Adrenal gland (tissue), 12 donors: ENCODE measurements around the gene KEL. TPM values are rescaled to one million over a fixed set of nuclear protein-coding genes. Genes with fewer than 3 reads are reported as not detected.

ENCODE experiments used
- DNase-seq, 7 donors: peaks; one replicate each; pipeline ENCODE4 v3.0.0-alpha.2; 2019 to 2020
- H3K27ac ChIP-seq, 5 donors: fragments of 200-600 bp; sonication (generic) in 4 of 5; 1 replicate in 3 of 5; 2 replicates in 2 of 5; pipeline versions ENCODE4 v1.5.1 to v1.8.0; 2016 to 2020; ENCODE audit warnings: mild to moderate bottlenecking in 1 of 5
- H3K27me3 ChIP-seq: fragments of 200-600 bp; 2 replicates; pipeline ENCODE4 v1.8.0; 2021
- H3K36me3 ChIP-seq, 2 donors: fragments of 200-600 bp; replicated peaks in 1 of 2; 1 replicate in 1 of 2; 2 replicates in 1 of 2; pipeline versions ENCODE4 v1.5.1 to v1.8.0; 2018 to 2022
- H3K4me1 ChIP-seq, 2 donors: fragments of 200-600 bp; replicated peaks in 1 of 2; 1 replicate in 1 of 2; 2 replicates in 1 of 2; pipeline versions ENCODE4 v1.5.1 to v1.8.0; 2018 to 2021
- H3K4me3 ChIP-seq, 4 donors: fragments of 200-600 bp; sonication (generic) in 3 of 4; one replicate each; pipeline ENCODE4 v1.5.1; 2016 to 2018
- H3K9me3 ChIP-seq, 3 donors: fragments of 200-600 bp; sonication (generic) in 1 of 3; replicated peaks in 1 of 3; 1 replicate in 2 of 3; 2 replicates in 1 of 3; pipeline versions ENCODE4 v1.5.1 to v1.8.0; 2016 to 2021
- CTCF ChIP-seq, 6 experiments: fragments of 450-650 bp in 4 of 6; fragments of 200-600 bp in 2 of 6; sonication (generic) in 1 of 6; IDR thresholded peaks; 1 replicate in 5 of 6; 2 replicates in 1 of 6; pipeline versions ENCODE4 v1.5.1 to v1.8.0; 2016 to 2021; ENCODE audit warnings: antibody characterized with exemption in 6 of 6, mild to moderate bottlenecking in 2 of 6, moderate library complexity in 1 of 6
- POLR2A ChIP-seq, 2 donors: fragments of 450-650 bp; IDR thresholded peaks; one replicate each; pipeline ENCODE4 v1.6.1; 2017; ENCODE audit warnings: antibody characterized with exemption in 2 of 2, mild to moderate bottlenecking in 2 of 2, moderate library complexity in 1 of 2
- WGBS, 4 donors: extraction: QIAGEN DNeasy Blood & Tissue Kit in 2 of 4; methylation state at CpG; one replicate each; pipeline versions ENCODE4 v1.1.5 to v1.1.7; 2013 to 2017; 5-methylcytosine and 5-hydroxymethylcytosine counted together
- intact Hi-C, 2 donors: fragments of 100-400 bp; cut with DNase I; formaldehyde crosslinking; loops; one replicate each; pipeline versions ENCODE4 v1.14.1 to v1.15.0; 2022 to 2023
- polyA plus RNA-seq, 3 donors: library from polyadenylated mRNA; stranded (reverse); fragments of 200-250 nt in 2 of 3; fragments of 350-450 nt in 1 of 3; fragmentation: Illumina TruSeq in 1 of 3; extraction: RNeasy Lipid Tissue Mini Kit (QIAGEN cat#74804) in 1 of 3; gene quantifications; one replicate each; pipeline ENCODE4 v1.2.3, GENCODE V29; 2013 to 2014
- total RNA-seq, 9 donors: library from RNA; depleted of rRNA in 4 of 9; stranded (reverse); fragments of >200 nt in 4 of 9; fragments of 120-200 nt in 1 of 9; fragmentation: NEBNext Ultra II Directional in 1 of 9; extraction: Animal tissue kit (Norgen Biotek cat#: 25700) in 1 of 9; gene quantifications; one replicate each; pipeline versions ENCODE4 v1.1.0 to v1.2.4, GENCODE V29; 2013 to 2023
- donor health status: healthy with polysubstance abuse.
- donor health status: Bipolar disorder and iron deficiency.
- donor health status: DM: yes; HTN: yes; CAD: no.
- donor health status: DM: no; HTN: no; CAD: no.
- donor health status: DM: no; HTN: no; CAD: no.
- donor health status: DM: yes; HTN: yes; CAD: no.

The KEL gene
- total and polyA plus RNA-seq, 12 donors: 0.15 to 1.2 (median 0.55) TPM; not detected in 5

DNA sequence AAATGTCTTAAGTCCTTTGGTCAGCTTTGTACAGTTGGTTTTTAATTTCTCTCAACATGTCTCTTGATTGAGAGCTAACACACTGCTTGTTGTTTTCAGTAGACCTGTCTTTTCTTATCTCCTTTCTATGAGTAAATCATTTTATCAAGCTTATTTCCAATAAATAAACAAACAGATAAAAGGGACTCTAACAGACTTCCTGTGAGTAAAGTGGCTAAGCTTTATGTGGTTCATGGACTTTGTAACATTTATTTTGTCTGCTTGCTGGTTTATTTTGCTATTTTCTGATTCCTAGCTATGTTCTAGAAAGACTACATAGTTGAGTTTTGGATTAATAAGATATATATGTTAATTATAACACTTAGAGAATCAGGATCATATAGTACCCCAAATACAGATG is 37.6 kb upstream of the KEL start:
- Histone ChIP-seq H3K4me3 (no peak overlapping the region), H3K36me3 (no peaks in the 10 kb centered on the region), H3K4me1 (no peaks in the 10 kb centered on the region), H3K27me3 (no peaks in the 10 kb centered on the region), H3K27ac (no peak overlapping the region), H3K9me3 (no peaks in the 10 kb centered on the region)
- intact Hi-C loops: loop anchor here (5.0 to 10.0 kb wide), 2 partner anchors 125 to 142 kb away; partner anchors contain the start of gene EPHB6 (in 1 of the 2)
- DNase-seq: no peak
- TF ChIP-seq POLR2A (IDR thresholded peaks at IDR 0.05): no peak
- no peak for TF ChIP-seq CTCF (IDR thresholded peaks at IDR 0.05)

DNA sequence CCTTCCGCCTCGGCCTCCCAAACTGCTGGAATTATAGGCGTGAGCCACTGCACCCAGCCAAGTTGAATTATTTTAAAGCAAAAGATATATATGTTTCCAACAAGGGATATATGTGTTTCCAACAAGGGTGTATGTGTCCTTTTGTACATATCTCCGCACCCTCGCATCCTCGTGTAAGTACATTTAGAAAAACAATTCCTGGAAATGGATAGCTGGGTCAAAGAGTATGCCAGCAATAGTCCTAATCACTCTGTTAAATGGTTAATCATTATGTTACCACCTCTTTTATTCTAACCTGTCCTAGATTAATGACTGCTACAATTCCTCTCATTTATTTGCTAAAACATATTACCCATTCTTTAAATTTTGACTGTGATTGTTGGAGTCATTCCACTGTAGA is 36.8 kb upstream of the KEL start:
- 85 to 89% (median 88%) methylated on average over 6 of the region's 6 CpGs for WGBS, 4 donors
- Histone ChIP-seq H3K27ac (no peak overlapping the region), H3K9me3 (no peaks in the 10 kb centered on the region), H3K27me3 (no peaks in the 10 kb centered on the region), H3K4me3 (no peak overlapping the region), H3K4me1 (no peaks in the 10 kb centered on the region), H3K36me3 (no peaks in the 10 kb centered on the region)
- TF ChIP-seq POLR2A (IDR thresholded peaks at IDR 0.05) (no peak), CTCF (IDR thresholded peaks at IDR 0.05) (no peak)
- no peak for DNase-seq
- intact Hi-C loops: no loop called here

GRCh38 chr7:142997456-142997989 is 35.4 kb upstream of the KEL start:
- no peak overlapping the region for H3K27ac ChIP-seq
- TF ChIP-seq CTCF (IDR thresholded peaks at IDR 0.05): no peak
- TF ChIP-seq POLR2A (IDR thresholded peaks at IDR 0.05): no peak
- intact Hi-C loops: no loop called here

GRCh38 chr7:142992427-142992826 is 30.3 kb upstream of the KEL start:
- no peak for DNase-seq
- H3K27ac ChIP-seq: no peak overlapping the region
- no peak overlapping the region for H3K4me3 ChIP-seq
- no peaks in the 10 kb centered on the region for H3K36me3 ChIP-seq
- TF ChIP-seq POLR2A (IDR thresholded peaks at IDR 0.05) (no peak), CTCF (IDR thresholded peaks at IDR 0.05) (no peak)
- 20 to 36% (median 28%) methylated on average over 3 of the region's 3 CpGs for WGBS, 4 donors
- intact Hi-C loops: no loop called here
- H3K27me3 ChIP-seq: peaks cover 4% of the 10 kb centered on the region
- H3K9me3 ChIP-seq: no peaks in the 10 kb centered on the region
- H3K4me1 ChIP-seq: no peaks in the 10 kb centered on the region

More at GRCh38 chr7:142997456-142997989, 35.4 kb upstream of the KEL start:
- 61 to 74% (median 67%) methylated on average over 4 of the region's 4 CpGs for WGBS, 4 donors
- H3K27me3 ChIP-seq: no peaks in the 10 kb centered on the region
- H3K4me3 ChIP-seq: no peak overlapping the region
- H3K4me1 ChIP-seq: no peaks in the 10 kb centered on the region
- no peaks in the 10 kb centered on the region for H3K9me3 ChIP-seq
- DNase-seq: no peak
- H3K36me3 ChIP-seq: no peaks in the 10 kb centered on the region
